T-helper 1 cell treated with Interleukin-12 subunit alpha and Interleukin-12 subunit beta and Interleukin-4 antibody, amounts not matched to agents 30 μg/mL and 1 μg/mL, for 36 hours (primary cell): ENCODE measurements around the gene RAB3GAP1.
A peak's percentile ranks its signal among the peaks of the same experiment; 100 is the strongest.
"Not testable (repeated sequence)": the region's sequence is repeated elsewhere in the genome, so short reads cannot be mapped to it uniquely, and the experiment has no call there.

ENCODE experiments used
- H3K27ac Mint-ChIP-seq: one replicate; pipeline ENCODE4 v1.8.0; 2021; ENCODE audit warnings: mild to moderate bottlenecking, mixed read lengths
- H3K27me3 Mint-ChIP-seq: one replicate; pipeline ENCODE4 v1.8.0; 2021; ENCODE audit warnings: low read depth, mixed read lengths
- H3K36me3 Mint-ChIP-seq: one replicate; pipeline ENCODE4 v1.8.0; 2021; ENCODE audit warnings: low read depth, mixed read lengths
- H3K4me1 Mint-ChIP-seq: one replicate; pipeline ENCODE4 v1.8.0; 2021; ENCODE audit warnings: low read depth, mixed read lengths
- H3K4me3 Mint-ChIP-seq: one replicate; pipeline ENCODE4 v1.8.0; 2021; ENCODE audit warnings: mild to moderate bottlenecking, moderate library complexity, mixed read lengths
- H3K9me3 Mint-ChIP-seq: one replicate; pipeline ENCODE4 v1.8.0; 2021; ENCODE audit warnings: mixed read lengths

RAB3GAP1 gene

GRCh38 chr2:135052042-135052876, at the start of gene RAB3GAP1:
TSS of gene RAB3GAP1 (plus strand) at chr2:135052292. CDS start at chr2:135052308, 16 bp downstream.
- Mint-ChIP-seq H3K36me3 (peaks cover 18% of the 10 kb centered on the region), H3K27ac (peak within 1 kb of the TSS; percentile 100), H3K27me3 (peaks cover 3% of the 10 kb centered on the region), H3K9me3 (no peaks in the 10 kb centered on the region), H3K4me1 (peaks cover 35% of the 10 kb centered on the region), H3K4me3 (peak within 1 kb of the TSS; percentile 98)

- no peak overlapping the region for H3K4me3 Mint-ChIP-seq
- peaks cover 5% of the 10 kb centered on the region for H3K4me1 Mint-ChIP-seq
- no peaks in the 10 kb centered on the region for H3K9me3 Mint-ChIP-seq
- H3K27ac Mint-ChIP-seq: no peak overlapping the region
- peaks cover 26% of the 10 kb centered on the region for H3K27me3 Mint-ChIP-seq
- H3K36me3 Mint-ChIP-seq: no peaks in the 10 kb centered on the region
These were observed 49.3 kb upstream of the RAB3GAP1 start for GRCh38 chr2:135002836-135003235.

GRCh38 chr2:135004005-135004746, 47.9 kb upstream of the RAB3GAP1 start:
- peaks cover 26% of the 10 kb centered on the region for H3K27me3 Mint-ChIP-seq
- peaks cover 5% of the 10 kb centered on the region for H3K4me1 Mint-ChIP-seq
- no peak overlapping the region for H3K27ac Mint-ChIP-seq
- no peaks in the 10 kb centered on the region for H3K9me3 Mint-ChIP-seq
- no peak overlapping the region for H3K4me3 Mint-ChIP-seq
- no peaks in the 10 kb centered on the region for H3K36me3 Mint-ChIP-seq

DNA sequence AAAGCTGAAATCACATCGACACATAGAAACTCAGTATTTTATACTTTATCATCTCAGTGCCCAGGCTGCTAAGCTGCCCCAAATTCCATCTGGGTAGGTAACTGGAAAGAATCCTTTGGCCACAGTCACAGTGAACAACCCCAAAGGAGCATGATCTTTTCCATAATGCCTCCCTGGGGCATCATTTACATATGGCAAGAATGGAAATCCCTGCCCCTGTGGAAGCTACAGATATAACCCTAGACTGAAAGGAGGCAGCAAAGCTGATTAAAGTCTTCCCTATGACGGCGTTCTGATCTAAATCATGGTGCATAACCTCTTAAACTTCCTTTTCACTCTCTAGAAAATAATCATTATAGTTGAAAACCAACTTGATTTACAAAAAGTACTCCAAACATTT, 46.3 kb upstream of the RAB3GAP1 start:
- Mint-ChIP-seq H3K27ac (no peak overlapping the region), H3K36me3 (no peaks in the 10 kb centered on the region), H3K4me1 (peaks cover 10% of the 10 kb centered on the region), H3K27me3 (peaks cover 26% of the 10 kb centered on the region), H3K4me3 (no peak overlapping the region), H3K9me3 (no peaks in the 10 kb centered on the region)

- H3K4me1 Mint-ChIP-seq: peaks cover 8% of the 10 kb centered on the region
- no peaks in the 10 kb centered on the region for H3K36me3 Mint-ChIP-seq
- H3K27me3 Mint-ChIP-seq: peaks cover 29% of the 10 kb centered on the region
- no peaks in the 10 kb centered on the region for H3K9me3 Mint-ChIP-seq
- no peak overlapping the region for H3K4me3 Mint-ChIP-seq
- no peak overlapping the region for H3K27ac Mint-ChIP-seq
These were observed 42.8 kb upstream of the RAB3GAP1 start for GRCh38 chr2:135009339-135009738.

GRCh38 chr2:135010200-135010942, 41.7 kb upstream of the RAB3GAP1 start:
- Mint-ChIP-seq H3K27ac (no peak overlapping the region), H3K9me3 (no peaks in the 10 kb centered on the region), H3K4me3 (no peak overlapping the region), H3K4me1 (peaks cover 5% of the 10 kb centered on the region), H3K27me3 (peaks cover 24% of the 10 kb centered on the region), H3K36me3 (no peaks in the 10 kb centered on the region)

- no peaks in the 10 kb centered on the region for H3K36me3 Mint-ChIP-seq
- H3K4me1 Mint-ChIP-seq: peaks cover 5% of the 10 kb centered on the region
- no peak overlapping the region for H3K4me3 Mint-ChIP-seq
- H3K27me3 Mint-ChIP-seq: peaks cover 12% of the 10 kb centered on the region
- no peaks in the 10 kb centered on the region for H3K9me3 Mint-ChIP-seq
- H3K27ac Mint-ChIP-seq: no peak overlapping the region
These were observed 40.5 kb upstream of the RAB3GAP1 start for GRCh38 chr2:135011633-135012032.

- Mint-ChIP-seq H3K27me3 (peaks cover 1% of the 10 kb centered on the region), H3K4me3 (no peak overlapping the region), H3K27ac (no peak overlapping the region), H3K36me3 (peaks cover 2% of the 10 kb centered on the region), H3K4me1 (peaks cover 12% of the 10 kb centered on the region), H3K9me3 (peaks cover 14% of the 10 kb centered on the region)
These were observed 30.5 kb upstream of the RAB3GAP1 start for GRCh38 chr2:135021618-135022017.

DNA sequence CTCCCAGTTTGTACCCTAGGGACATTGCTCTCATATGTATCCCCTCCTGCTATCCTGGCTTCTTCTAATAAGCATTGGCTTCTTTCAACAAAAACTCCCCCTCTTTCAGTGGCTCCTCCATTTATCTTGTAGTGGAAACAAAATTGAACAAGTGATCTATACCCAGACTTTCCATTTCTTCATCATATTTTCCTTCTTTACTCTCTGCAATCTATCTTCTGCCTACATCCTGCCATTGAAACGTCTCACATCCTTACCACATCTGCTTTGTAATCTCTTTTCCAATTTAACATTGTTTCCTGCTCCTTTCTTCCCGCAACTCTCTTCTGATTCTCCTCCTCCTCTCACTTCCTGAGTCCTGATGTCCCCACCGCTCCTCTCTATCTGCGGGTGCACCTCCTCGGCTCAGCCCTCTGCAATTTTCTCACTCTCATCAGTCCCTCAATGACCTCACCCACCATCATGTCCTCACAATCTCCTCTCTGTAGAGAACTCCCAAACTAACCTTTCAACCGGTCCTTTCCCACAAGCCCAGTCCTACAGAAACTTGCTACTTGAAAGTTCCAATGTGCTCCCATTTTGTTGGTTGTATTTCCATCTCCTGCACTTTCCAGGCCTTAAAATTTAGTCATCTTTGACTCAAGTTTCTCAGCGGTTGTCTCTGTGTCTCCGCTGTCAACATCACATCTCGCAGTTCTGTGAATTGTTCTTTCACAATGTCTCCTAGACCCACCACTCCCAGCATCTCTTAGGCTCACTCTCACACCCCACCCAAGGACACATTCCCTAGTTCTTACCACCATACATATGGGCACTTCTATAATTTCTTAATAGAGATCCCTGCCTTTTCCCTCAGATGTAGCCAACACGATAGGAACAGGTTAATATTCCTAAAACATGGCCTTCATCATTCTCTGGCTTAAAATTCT, 28.9 kb upstream of the RAB3GAP1 start:
- no peak overlapping the region for H3K4me3 Mint-ChIP-seq
- H3K4me1 Mint-ChIP-seq: peaks cover 12% of the 10 kb centered on the region
- H3K27me3 Mint-ChIP-seq: peaks cover 7% of the 10 kb centered on the region
- H3K27ac Mint-ChIP-seq: no peak overlapping the region
- peaks cover 2% of the 10 kb centered on the region for H3K36me3 Mint-ChIP-seq
- H3K9me3 Mint-ChIP-seq: peaks cover 14% of the 10 kb centered on the region

DNA sequence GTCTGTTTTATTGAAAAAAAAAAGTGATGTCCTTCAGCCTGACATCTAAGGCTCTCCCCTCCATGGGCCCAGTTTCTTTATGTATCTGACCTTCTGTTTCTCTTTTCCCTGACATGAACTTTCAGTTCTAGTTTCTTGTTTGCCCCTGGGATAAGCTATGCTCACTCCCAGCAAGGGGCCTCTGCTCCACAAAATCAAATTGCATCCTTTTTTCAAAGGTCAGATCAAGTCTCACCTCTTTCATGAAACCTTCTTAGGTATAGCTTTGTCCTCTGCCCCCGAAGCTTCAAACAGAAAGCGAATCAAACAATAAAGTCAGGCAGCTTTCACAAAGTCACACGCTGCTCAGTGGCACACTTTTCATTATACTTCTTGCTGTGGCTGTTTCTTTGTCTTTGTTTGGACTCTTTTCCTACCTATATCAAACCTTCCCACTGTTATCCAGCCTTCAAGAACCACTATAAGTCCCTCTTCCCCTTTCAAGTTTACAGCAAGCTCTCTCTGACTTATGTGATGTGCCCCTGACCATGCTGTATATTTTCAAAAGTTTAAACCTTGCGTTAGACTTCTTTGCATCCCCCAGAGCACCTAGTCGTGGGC, 28.1 kb upstream of the RAB3GAP1 start:
- H3K27ac Mint-ChIP-seq: no peak overlapping the region
- H3K4me3 Mint-ChIP-seq: peak overlapping the region; percentile 6

DNA sequence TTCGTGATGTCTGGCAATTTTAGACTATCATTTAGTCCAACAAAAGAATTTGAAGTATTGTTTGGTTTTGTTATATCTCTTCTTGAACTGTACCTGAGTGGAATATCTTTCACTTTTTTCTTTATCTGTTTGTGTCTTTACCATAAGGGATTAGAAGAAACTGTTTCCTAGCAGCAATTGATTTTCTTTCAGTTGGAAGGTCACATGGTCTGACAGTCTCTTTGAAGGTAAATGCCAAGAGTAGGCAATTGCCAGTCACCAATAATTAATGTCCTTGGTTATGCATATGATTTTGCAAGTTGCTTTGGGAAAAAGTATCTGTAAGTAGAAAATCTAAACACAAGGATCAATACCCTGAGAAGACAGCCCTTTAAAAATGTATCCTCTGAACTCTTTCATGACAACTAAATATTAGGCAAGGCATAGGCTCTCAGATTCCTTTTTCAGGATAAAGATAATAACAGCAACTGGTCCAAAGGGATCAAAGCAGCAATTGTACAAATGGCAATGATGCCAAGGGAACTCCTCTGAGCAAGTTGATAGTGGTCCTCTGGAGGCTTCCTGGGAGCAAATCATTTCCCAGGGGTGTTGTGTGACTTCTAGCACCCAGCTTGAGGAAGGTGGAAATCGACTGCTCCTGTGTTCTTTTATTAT, 22.5 kb upstream of the RAB3GAP1 start:
- Mint-ChIP-seq H3K4me1 (no peaks in the 10 kb centered on the region), H3K27ac (no peak overlapping the region), H3K36me3 (no peaks in the 10 kb centered on the region), H3K9me3 (peaks cover 10% of the 10 kb centered on the region), H3K4me3 (no peak overlapping the region), H3K27me3 (peaks cover 16% of the 10 kb centered on the region)

More for the DNA sequence above, 28.1 kb upstream of the RAB3GAP1 start:
- Mint-ChIP-seq H3K4me1 (peaks cover 12% of the 10 kb centered on the region), H3K27me3 (peaks cover 7% of the 10 kb centered on the region), H3K9me3 (peaks cover 14% of the 10 kb centered on the region), H3K36me3 (peaks cover 2% of the 10 kb centered on the region)

DNA sequence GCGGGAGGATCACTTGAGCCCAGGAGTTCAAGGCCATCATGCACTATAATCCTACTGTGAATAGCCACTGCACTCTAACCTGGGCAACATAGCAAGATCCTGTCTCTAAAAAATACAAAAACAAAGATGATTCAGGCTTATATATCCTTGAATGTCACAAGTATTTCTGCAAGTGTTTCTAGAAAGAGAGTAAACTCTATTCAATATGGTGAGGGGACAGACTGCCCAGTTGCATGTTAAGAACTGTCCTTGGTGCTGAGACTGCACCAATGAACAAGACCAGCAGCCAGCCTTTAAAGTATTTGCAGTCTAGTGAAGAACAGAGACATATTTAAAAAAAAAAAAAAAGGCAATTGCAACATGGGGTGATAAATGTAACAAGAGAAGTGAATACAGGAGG, 21.3 kb upstream of the RAB3GAP1 start:
- H3K27me3 Mint-ChIP-seq: peaks cover 16% of the 10 kb centered on the region
- H3K27ac Mint-ChIP-seq: no peak overlapping the region
- H3K4me3 Mint-ChIP-seq: no peak overlapping the region
- H3K4me1 Mint-ChIP-seq: no peaks in the 10 kb centered on the region
- H3K36me3 Mint-ChIP-seq: no peaks in the 10 kb centered on the region
- H3K9me3 Mint-ChIP-seq: peaks cover 10% of the 10 kb centered on the region

DNA sequence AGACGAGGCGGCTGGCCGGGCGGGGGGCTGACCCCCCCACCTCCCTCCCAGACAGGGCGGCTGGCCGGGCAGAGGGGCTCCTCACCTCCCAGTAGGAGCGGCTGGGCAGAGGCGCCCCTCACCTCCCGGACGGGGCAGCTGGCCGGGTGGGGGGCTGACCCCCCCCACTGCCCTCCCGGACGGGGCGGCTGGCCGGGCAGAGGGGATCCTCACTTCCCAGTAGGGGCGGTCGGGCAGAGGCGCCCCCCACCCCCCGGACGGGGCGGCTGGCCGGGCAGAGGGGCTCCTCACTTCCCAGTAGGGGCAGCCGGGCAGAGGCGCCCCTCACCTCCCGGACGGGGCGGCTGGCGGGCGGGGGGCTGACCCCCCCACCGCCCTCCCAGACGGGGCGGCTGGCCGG, 18.9 kb upstream of the RAB3GAP1 start:
- not testable (repeated sequence) for H3K27ac Mint-ChIP-seq, H3K4me1 Mint-ChIP-seq, H3K4me3 Mint-ChIP-seq, H3K36me3 Mint-ChIP-seq, H3K27me3 Mint-ChIP-seq
- peaks cover 10% of the 10 kb centered on the region for H3K9me3 Mint-ChIP-seq
